GM23248 (cell line): Measurements from ENCODE around the gene MAT2A. TPM values are rescaled to one million over a fixed set of nuclear protein-coding genes. Genes with fewer than 3 reads are reported as not detected.
A peak's percentile ranks its signal among the peaks of the same experiment; 100 is the strongest.
"Not testable (repeated sequence)": the region's sequence is repeated elsewhere in the genome, so short reads cannot be mapped to it uniquely, and the experiment has no call there.

ENCODE experiments used
- DNase-seq: peaks from one replicate; pipeline ENCODE4 v3.0.0-alpha.2; 2015
- H2AFZ ChIP-seq: fragments of 200-600 bp; sonication (generic); 2 replicates; pipeline ENCODE4 v1.6.1; 2016; ENCODE audit warnings: antibody characterized with exemption
- H3F3A ChIP-seq: fragments of 200-600 bp; sonication (generic); 2 replicates; pipeline ENCODE4 v1.6.1; 2016; ENCODE audit warnings: mild to moderate bottlenecking, antibody characterized with exemption, mixed run types; ENCODE audit not compliant: insufficient read depth
- H3K27ac ChIP-seq: fragments of 200-600 bp; sonication (generic); 2 replicates; pipeline ENCODE4 v1.5.1; 2016; ENCODE audit warnings: mild to moderate bottlenecking
- H3K27me3 ChIP-seq: fragments of 200-600 bp; sonication (generic); replicated peaks from 2 replicates; pipeline ENCODE4 v1.6.1; 2016; ENCODE audit warnings: mild to moderate bottlenecking; ENCODE audit not compliant: insufficient read depth
- H3K36me3 ChIP-seq: fragments of 200-600 bp; sonication (generic); 2 replicates; pipeline ENCODE4 v1.6.1; 2016; ENCODE audit warnings: low read depth, mild to moderate bottlenecking
- H3K4me1 ChIP-seq: fragments of 200-600 bp; sonication (generic); 2 replicates; pipeline ENCODE4 v1.6.1; 2016; ENCODE audit warnings: mild to moderate bottlenecking; ENCODE audit not compliant: insufficient read depth
- H3K4me2 ChIP-seq: fragments of 200-600 bp; sonication (generic); one replicate; pipeline ENCODE4 v1.6.1; 2016; ENCODE audit warnings: mild to moderate bottlenecking; ENCODE audit not compliant: unreplicated experiment
- H3K4me3 ChIP-seq: fragments of 200-600 bp; sonication (generic); 2 replicates; pipeline ENCODE4 v1.5.1; 2016; ENCODE audit warnings: mild to moderate bottlenecking
- H3K79me2 ChIP-seq: fragments of 200-600 bp; sonication (generic); 2 replicates; pipeline ENCODE4 v1.6.1; 2016; ENCODE audit warnings: mild to moderate bottlenecking; ENCODE audit not compliant: insufficient read depth
- H3K9ac ChIP-seq: fragments of 200-600 bp; sonication (generic); 2 replicates; pipeline ENCODE4 v1.6.1; 2016; ENCODE audit warnings: mild to moderate bottlenecking
- H3K9me2 ChIP-seq: fragments of 200-600 bp; sonication (generic); 2 replicates; pipeline ENCODE4 v1.6.1; 2016; ENCODE audit warnings: mixed run types, mild to moderate bottlenecking, moderate library complexity; ENCODE audit not compliant: insufficient read depth
- H3K9me3 ChIP-seq: fragments of 200-600 bp; sonication (generic); one replicate; pipeline ENCODE4 v1.6.1; 2017; ENCODE audit warnings: low read depth
- H4K20me1 ChIP-seq: fragments of 200-600 bp; sonication (generic); 2 replicates; pipeline ENCODE4 v1.6.0; 2016; ENCODE audit not compliant: insufficient read depth
- EZH2 ChIP-seq: fragments of 200-600 bp; sonication (generic); IDR thresholded peaks from 2 replicates; pipeline ENCODE4 v1.6.1; 2018; ENCODE audit warnings: antibody characterized with exemption, mild to moderate bottlenecking; ENCODE audit not compliant: insufficient read depth, poor library complexity, severe bottlenecking
- EZH2phosphoT487 ChIP-seq: fragments of 200-600 bp; sonication (generic); IDR thresholded peaks from 2 replicates; pipeline ENCODE4 v1.6.1; 2018; ENCODE audit warnings: antibody characterized with exemption, moderate library complexity, mild to moderate bottlenecking, low read depth; ENCODE audit not compliant: insufficient read depth
- WGBS, 2 experiments: methylation state at CpG; one replicate each; pipeline ENCODE4 v1.1.6; 2015 to 2017; ENCODE audit warnings: low lambda C conversion rate in 2 of 2, low coverage in 1 of 2; ENCODE audit errors: missing lambda C conversion rate in 2 of 2; 5-methylcytosine and 5-hydroxymethylcytosine counted together
- in situ Hi-C: fragments of 300-500 bp; cut with MboI; formaldehyde crosslinking; loops from 2 replicates; pipeline ENCODE4 v1.15.0; 2020
- polyA plus RNA-seq: library from polyadenylated mRNA; unstranded; fragments of >200 nt; fragmentation: Nextera tagmentation; extraction: Ambion mirVana; gene quantifications from 2 replicates; pipeline ENCODE4 v1.2.1, GENCODE V29; 2016
- total RNA-seq: library from RNA; depleted of rRNA; stranded (reverse); fragments of >200 nt; shearing (Covaris generic); gene quantifications from 2 replicates; pipeline ENCODE4 v1.2.3, GENCODE V29; 2014

The MAT2A gene
- total and polyA plus RNA-seq, 2 experiments from 2014 or later: 104 to 217 TPM

DNA sequence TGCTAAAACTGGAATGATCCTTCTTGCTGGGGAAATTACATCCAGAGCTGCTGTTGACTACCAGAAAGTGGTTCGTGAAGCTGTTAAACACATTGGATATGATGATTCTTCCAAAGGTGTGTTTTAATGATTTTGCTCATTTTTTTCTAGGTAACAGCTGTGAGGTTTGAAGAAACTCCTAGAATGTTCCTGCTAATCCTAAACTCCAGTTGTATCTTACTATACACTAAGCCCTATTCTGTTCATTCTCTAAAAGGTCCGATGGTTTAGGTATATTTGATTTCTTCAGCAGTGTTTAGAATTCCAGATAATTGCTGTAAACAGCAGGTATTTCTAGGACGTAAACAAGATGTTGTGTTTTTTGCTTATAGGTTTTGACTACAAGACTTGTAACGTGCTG is 2.3 kb downstream of the MAT2A start:
- 11 to 14% methylated on average over 4 of the region's 4 CpGs for WGBS, 2 experiments

DNA sequence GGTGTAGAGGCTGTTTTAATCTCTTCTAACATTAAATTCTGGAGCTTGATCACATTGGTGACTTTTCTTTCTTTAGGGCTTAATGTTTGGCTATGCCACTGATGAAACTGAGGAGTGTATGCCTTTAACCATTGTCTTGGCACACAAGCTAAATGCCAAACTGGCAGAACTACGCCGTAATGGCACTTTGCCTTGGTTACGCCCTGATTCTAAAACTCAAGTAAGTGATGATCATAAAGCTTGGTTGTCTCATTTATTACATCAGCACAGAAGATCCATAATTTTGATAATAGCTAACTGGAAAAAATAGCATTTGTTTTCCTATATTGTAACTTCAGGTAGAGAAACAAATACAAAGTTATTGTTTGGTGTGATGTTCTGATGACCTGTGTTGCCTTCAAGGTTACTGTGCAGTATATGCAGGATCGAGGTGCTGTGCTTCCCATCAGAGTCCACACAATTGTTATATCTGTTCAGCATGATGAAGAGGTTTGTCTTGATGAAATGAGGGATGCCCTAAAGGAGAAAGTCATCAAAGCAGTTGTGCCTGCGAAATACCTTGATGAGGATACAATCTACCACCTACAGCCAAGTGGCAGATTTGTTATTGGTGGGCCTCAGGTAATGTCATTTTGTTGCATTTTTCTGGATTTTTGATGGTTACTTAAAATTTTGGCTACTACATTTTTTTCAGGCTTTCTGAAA is 2.9 kb downstream of the MAT2A start:
- H3K79me2 ChIP-seq: peaks cover 67% of the 10 kb centered on the region
- DNase-seq: peak; percentile 66
- 37 to 38% methylated on average over 5 of the region's 5 CpGs for WGBS, 2 experiments
- H4K20me1 ChIP-seq: peaks cover 30% of the 10 kb centered on the region
- peaks cover 58% of the 10 kb centered on the region for H3K36me3 ChIP-seq
- peak overlapping the region; percentile 100 for H3K4me2 ChIP-seq
- TF ChIP-seq EZH2phosphoT487: no peak
- H3K27me3 ChIP-seq: no peaks in the 10 kb centered on the region
- H3K9me3 ChIP-seq: no peaks in the 10 kb centered on the region
- no peaks in the 10 kb centered on the region for H3K9me2 ChIP-seq
- peaks cover 29% of the 10 kb centered on the region for H3K4me1 ChIP-seq
- peaks cover 81% of the 10 kb centered on the region for H3F3A ChIP-seq
- H3K4me3 ChIP-seq: peak overlapping the region; percentile 92
- H3K27ac ChIP-seq: peak overlapping the region; percentile 95
- H3K9ac ChIP-seq: peak overlapping the region; percentile 98
- no peak overlapping the region for H2AFZ ChIP-seq
- in situ Hi-C loops: no loop called here

More for the DNA sequence above, 2.3 kb downstream of the MAT2A start:
- H3K27ac ChIP-seq: peak overlapping the region; percentile 95
- DNase-seq: no peak
- peak overlapping the region; percentile 92 for H3K4me3 ChIP-seq
- H3K27me3 ChIP-seq: no peaks in the 10 kb centered on the region
- H3K9me3 ChIP-seq: no peaks in the 10 kb centered on the region
- peaks cover 70% of the 10 kb centered on the region for H3K79me2 ChIP-seq
- H2AFZ ChIP-seq: no peak overlapping the region
- no peaks in the 10 kb centered on the region for H3K9me2 ChIP-seq
- peaks cover 58% of the 10 kb centered on the region for H3K36me3 ChIP-seq
- H3K9ac ChIP-seq: peak overlapping the region; percentile 98
- H3F3A ChIP-seq: peaks cover 80% of the 10 kb centered on the region
- H3K4me1 ChIP-seq: peaks cover 36% of the 10 kb centered on the region
- in situ Hi-C loops: no loop called here
- peaks cover 30% of the 10 kb centered on the region for H4K20me1 ChIP-seq
- H3K4me2 ChIP-seq: peak overlapping the region; percentile 100
- no peak for TF ChIP-seq EZH2
- no peak for TF ChIP-seq EZH2phosphoT487

DNA sequence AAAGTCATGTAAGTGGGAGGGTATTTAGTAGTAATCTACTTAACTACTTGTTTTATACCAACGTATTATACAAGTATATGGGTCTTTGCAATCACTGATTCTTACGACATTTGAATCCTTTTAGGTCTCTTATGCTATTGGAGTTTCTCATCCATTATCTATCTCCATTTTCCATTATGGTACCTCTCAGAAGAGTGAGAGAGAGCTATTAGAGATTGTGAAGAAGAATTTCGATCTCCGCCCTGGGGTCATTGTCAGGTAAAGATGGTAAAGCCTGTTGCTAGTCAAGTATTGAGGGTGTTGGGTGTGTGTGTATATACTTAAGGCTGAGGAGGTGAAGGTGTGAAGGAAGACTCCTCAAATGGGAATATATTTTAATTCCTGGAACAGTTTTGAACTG is 3.8 kb downstream of the MAT2A start:
- H3K27me3 ChIP-seq: no peaks in the 10 kb centered on the region
- no peak overlapping the region for H2AFZ ChIP-seq
- DNase-seq: no peak
- in situ Hi-C loops: no loop called here
- H3K9ac ChIP-seq: 0 out of 2 replicates have a peak overlapping the region, but pooled peaks have one; percentile 9
- no peaks in the 10 kb centered on the region for H3K9me3 ChIP-seq
- H3K4me3 ChIP-seq: peak overlapping the region; percentile 92; the same call in 1 of the 2 replicates
- peaks cover 86% of the 10 kb centered on the region for H3F3A ChIP-seq
- H3K79me2 ChIP-seq: peaks cover 59% of the 10 kb centered on the region
- H4K20me1 ChIP-seq: peaks cover 30% of the 10 kb centered on the region
- H3K36me3 ChIP-seq: peaks cover 58% of the 10 kb centered on the region
- TF ChIP-seq EZH2phosphoT487: no peak
- TF ChIP-seq EZH2: no peak
- H3K27ac ChIP-seq: peak overlapping the region; percentile 1; the same call in 1 of the 2 replicates
- H3K4me1 ChIP-seq: peaks cover 22% of the 10 kb centered on the region
- H3K4me2 ChIP-seq: peak overlapping the region; percentile 100
- H3K9me2 ChIP-seq: no peaks in the 10 kb centered on the region
- WGBS, 2 experiments: 89 to 93% methylated on average over 4 of the region's 4 CpGs

- in situ Hi-C loops, H3K9me2 ChIP-seq, H3K27me3 ChIP-seq, H3K9me3 ChIP-seq, H3K4me3 ChIP-seq, H2AFZ ChIP-seq, H3K4me2 ChIP-seq: not testable (repeated sequence)
- Histone ChIP-seq H3K27ac (peak overlapping the region; percentile 15), H3K9ac (peak overlapping the region; percentile 18; the same call in 1 of the 2 replicates), H3K4me1 (peaks cover 29% of the 10 kb centered on the region), H3K36me3 (peaks cover 58% of the 10 kb centered on the region), H3K79me2 (peaks cover 50% of the 10 kb centered on the region), H4K20me1 (peaks cover 30% of the 10 kb centered on the region), H3F3A (peaks cover 96% of the 10 kb centered on the region)
- DNase-seq: peak; percentile 30
- WGBS, 2 experiments: 70 to 76% methylated on average over 3 of the region's 3 CpGs
Measured at GRCh38 chr2:85544254-85544691, 5.3 kb downstream of the MAT2A start.

- peaks cover 58% of the 10 kb centered on the region for H3K36me3 ChIP-seq
- H3K9me2 ChIP-seq, H3K9me3 ChIP-seq, H2AFZ ChIP-seq, H3K27me3 ChIP-seq, H3K4me2 ChIP-seq, DNase-seq, H3K4me3 ChIP-seq: not testable (repeated sequence)
- peaks cover 27% of the 10 kb centered on the region for H4K20me1 ChIP-seq
- peak overlapping the region; percentile 18; the same call in 1 of the 2 replicates for H3K9ac ChIP-seq
- peak overlapping the region; percentile 15 for H3K27ac ChIP-seq
- H3K4me1 ChIP-seq: peaks cover 38% of the 10 kb centered on the region
- peaks cover 100% of the 10 kb centered on the region for H3F3A ChIP-seq
- in situ Hi-C loops: loop anchor here (5.0 kb wide), 1 partner anchor 123 kb away; no protein-coding TSS in a partner anchor
- 84 to 88% methylated on average over 5 of the region's 5 CpGs for WGBS, 2 experiments
- peaks cover 41% of the 10 kb centered on the region for H3K79me2 ChIP-seq
Measured at GRCh38 chr2:85544915-85545779, 6.2 kb downstream of the MAT2A start.
